MM.1S (cell line): ENCODE results near the gene DOCK4.

Source experiments
- CTCF ChIP-seq: fragments of 300-600 bp; sonication (generic); IDR thresholded peaks from 2 replicates; pipeline ENCODE4 v1.5.1; 2016; ENCODE audit warnings: antibody characterized with exemption, low read length, mixed read lengths
- EZH2 ChIP-seq: fragments of 300-600 bp; sonication (generic); optimal IDR thresholded peaks from 2 replicates; pipeline ENCODE3; 2017; ENCODE audit warnings: low read depth, mild to moderate bottlenecking, antibody characterized with exemption, low read length, mixed read lengths
- EZH2phosphoT487 ChIP-seq: fragments of 300-600 bp; sonication (generic); IDR thresholded peaks from 2 replicates; pipeline ENCODE4 v1.6.1; 2018; ENCODE audit warnings: antibody characterized with exemption, low read length

GRCh38 chr7:111796671-111797070 is 409.5 kb downstream of the DOCK4 start:
- no peak for TF ChIP-seq CTCF
- TF ChIP-seq EZH2: no peak
- no peak for TF ChIP-seq EZH2phosphoT487
